K562 treated with DMSO at 1 percent for 12 hours (cell line): ENCODE data around the gene DNASE1L1. TPM values are rescaled to one million over a fixed set of nuclear protein-coding genes. Genes with fewer than 3 reads are reported as not detected.

Experiments
- total RNA-seq: library from RNA; unstranded; fragments of 300-600 nt; gene quantifications from 2 replicates; pipeline ENCODE4 v1.2.3, GENCODE V29; 2022; ENCODE audit not compliant: insufficient read depth

The DNASE1L1 gene, protein sequence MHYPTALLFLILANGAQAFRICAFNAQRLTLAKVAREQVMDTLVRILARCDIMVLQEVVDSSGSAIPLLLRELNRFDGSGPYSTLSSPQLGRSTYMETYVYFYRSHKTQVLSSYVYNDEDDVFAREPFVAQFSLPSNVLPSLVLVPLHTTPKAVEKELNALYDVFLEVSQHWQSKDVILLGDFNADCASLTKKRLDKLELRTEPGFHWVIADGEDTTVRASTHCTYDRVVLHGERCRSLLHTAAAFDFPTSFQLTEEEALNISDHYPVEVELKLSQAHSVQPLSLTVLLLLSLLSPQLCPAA
- total RNA-seq = 17.3 and 23.7 TPM in 2 replicates

DNA sequence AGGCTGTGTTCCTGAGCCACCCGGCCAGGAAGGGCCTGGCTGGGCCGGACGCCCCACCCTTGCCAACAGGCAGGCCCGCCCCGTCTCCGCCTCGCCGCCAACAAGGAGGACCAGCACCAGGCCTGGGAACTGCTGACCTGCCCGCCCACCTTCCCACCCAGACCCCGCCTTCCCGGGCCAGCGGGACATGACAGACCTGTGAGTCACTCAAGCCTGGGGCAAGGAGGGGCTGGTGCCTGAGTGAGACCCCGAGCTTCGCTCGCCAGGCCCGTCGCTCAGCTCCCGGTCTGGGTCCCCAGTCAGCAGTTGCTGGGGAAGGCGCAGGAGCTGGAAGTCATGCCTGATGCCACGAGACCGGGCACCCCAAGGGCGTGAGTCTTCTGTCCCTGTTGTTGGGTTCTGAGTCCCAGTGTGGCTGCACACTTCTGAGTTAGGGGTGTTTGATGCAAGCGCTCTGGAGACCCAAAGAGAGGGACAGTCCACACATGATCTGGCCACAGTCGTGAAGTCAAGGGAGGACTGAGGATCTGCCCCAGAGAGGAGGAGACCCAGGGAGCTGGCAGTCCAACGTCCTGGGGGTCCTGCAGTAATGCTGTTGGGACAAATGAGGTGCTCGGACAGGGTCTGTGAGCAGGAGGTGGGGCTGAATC lies at the start of gene DNASE1L1:
Gene DNASE1L1, minus strand, starts transcription at position 33 of the 650 bp plus-strand sequence. CDS start 3,686 bp downstream, outside the sequence.

GRCh38 chrX:154458116-154458953 lies 49.3 kb upstream of the DNASE1L1 start, which contains the start of gene PLXNA3:
Gene PLXNA3, plus strand, starts transcription at chrX:154458281. Its CDS starts 1,903 bp downstream, at chrX:154460184.

DNA sequence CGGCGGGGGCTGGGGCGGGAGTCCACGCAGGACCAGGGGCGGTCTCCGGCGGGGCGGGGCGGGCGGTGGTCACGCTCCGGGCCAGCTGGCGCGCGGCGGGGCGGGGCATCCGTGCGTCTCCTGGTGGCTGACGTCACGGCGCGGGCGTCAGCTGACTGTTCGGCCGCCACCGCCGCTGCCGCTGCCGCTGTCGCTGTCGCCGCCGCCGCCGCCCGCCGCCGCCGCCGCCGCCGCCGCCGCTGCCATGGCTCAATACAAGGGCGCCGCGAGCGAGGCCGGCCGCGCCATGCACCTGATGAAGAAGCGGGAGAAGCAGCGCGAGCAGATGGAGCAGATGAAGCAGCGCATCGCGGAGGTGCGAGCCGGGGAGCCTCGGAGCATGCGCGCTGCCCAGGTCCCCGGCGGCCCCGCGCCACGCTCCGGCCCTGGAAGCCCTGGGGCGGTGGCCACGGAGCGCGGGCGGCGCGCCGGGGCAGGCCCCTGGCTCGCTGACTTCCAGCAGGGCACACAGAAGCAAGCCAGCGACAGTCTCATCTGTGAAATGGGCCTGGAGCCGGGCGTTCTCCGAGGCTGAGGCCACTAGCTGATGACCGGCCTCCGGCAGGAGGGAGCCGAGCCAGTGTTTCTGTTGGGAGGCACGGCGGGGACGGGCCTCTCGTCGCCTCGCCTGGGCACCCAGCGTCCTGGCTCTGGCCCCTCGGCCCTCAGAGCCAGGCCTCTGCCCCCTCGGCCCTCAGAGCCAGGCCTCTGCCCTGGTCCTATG lies 35.1 kb upstream of the DNASE1L1 start, which contains the start of gene FAM50A:
Gene FAM50A, plus strand, starts transcription at position 150 of the 763 bp plus-strand sequence. Its CDS starts 95 bp downstream, at position 245.

GRCh38 chrX:154436983-154437752 lies 28.1 kb upstream of the DNASE1L1 start, which contains the start of gene GDI1:
Gene GDI1, plus strand, starts transcription at chrX:154437154. Its CDS starts 101 bp downstream, at chrX:154437255.

GRCh38 chrX:154428176-154429171 lies 19.4 kb upstream of the DNASE1L1 start, which contains the start of gene ATP6AP1:
Gene ATP6AP1, plus strand, starts transcription at chrX:154428677. Its CDS starts 16 bp downstream, at chrX:154428693.

GRCh38 chrX:154397888-154398667 lies 11.0 kb downstream of the DNASE1L1 start, which contains the start of gene RPL10:
Gene RPL10, plus strand, starts transcription at chrX:154398377. Its CDS starts 143 bp downstream, at chrX:154398520.

DNA sequence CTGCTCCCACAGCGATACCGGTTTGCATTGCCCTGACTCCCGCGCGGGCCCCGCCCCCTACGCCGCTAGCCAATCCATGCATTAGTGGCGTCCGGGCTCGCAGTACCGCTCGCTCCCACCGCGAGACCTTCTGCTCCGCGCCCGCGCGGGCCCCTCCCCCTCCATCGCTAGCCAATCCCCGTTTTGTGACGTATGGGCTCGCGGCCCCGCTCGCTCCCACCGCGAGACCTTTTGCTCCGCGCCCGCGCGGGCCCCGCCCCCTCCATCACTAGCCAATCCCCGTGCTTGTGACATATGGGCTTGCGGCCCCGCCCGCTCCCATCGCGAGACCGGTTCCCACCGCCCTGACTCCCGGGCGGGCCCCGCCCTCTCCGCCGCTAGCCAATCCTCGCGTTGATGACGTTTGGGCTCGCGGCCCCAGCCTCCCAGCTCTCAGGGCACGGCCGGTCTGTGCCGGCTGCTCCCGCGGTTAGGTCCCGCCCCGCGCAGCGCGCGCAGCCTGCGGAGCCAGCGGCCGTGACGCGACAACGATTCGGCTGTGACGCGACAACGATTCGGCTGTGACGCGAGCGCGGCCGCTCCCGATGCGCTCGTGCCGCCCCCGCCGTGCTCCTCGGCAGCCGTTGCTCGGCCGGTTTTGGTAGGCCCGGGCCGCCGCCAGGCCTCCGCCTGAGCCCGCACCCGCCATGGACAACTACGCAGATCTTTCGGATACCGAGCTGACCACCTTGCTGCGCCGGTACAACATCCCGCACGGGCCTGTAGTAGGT lies 30.1 kb downstream of the DNASE1L1 start, which contains the start of gene EMD:
Gene EMD, plus strand, starts transcription at position 497 of the 770 bp plus-strand sequence. Its CDS starts 190 bp downstream, at position 687.

GRCh38 chrX:154374313-154375155 lies 34.5 kb downstream of the DNASE1L1 start, which contains the start of gene FLNA:
Gene FLNA, minus strand, starts transcription at chrX:154374634. Its CDS starts 3,389 bp downstream, at chrX:154371245.

Other genes with a start within 250 kb of the DNASE1L1 start
- gene OPN1MW, start 226.7 kb downstream of the DNASE1L1 start, total RNA-seq = not detected in 2 replicates
- gene OPN1MW2, start 189.5 kb downstream of the DNASE1L1 start, total RNA-seq = not detected in 2 replicates
- gene OPN1MW3, start 151.7 kb downstream of the DNASE1L1 start, total RNA-seq = not detected in 2 replicates
- not detected in 2 replicates for gene TEX28, start 114.1 kb downstream of the DNASE1L1 start, total RNA-seq
- gene TKTL1, start 113.5 kb downstream of the DNASE1L1 start, total RNA-seq = 2.1 and 2.4 TPM in 2 replicates
- gene FLNA, start 34.6 kb downstream of the DNASE1L1 start, total RNA-seq = 341 and 418 TPM in 2 replicates
- gene EMD, start 30.0 kb downstream of the DNASE1L1 start, total RNA-seq = 91.1 and 109 TPM in 2 replicates
- 13,537 and 14,219 TPM in 2 replicates for gene RPL10, start 10.9 kb downstream of the DNASE1L1 start, total RNA-seq
- gene TAFAZZIN, start 2.3 kb upstream of the DNASE1L1 start, total RNA-seq = 35.8 and 57.5 TPM in 2 replicates
- gene ATP6AP1, start 19.4 kb upstream of the DNASE1L1 start, total RNA-seq = 160 and 217 TPM in 2 replicates
- gene GDI1, start 27.9 kb upstream of the DNASE1L1 start, total RNA-seq = 95.4 and 142 TPM in 2 replicates
- 157 and 192 TPM in 2 replicates for gene FAM50A, start 34.9 kb upstream of the DNASE1L1 start, total RNA-seq
- 4.0 and 16.9 TPM in 2 replicates for gene PLXNA3, start 49.0 kb upstream of the DNASE1L1 start, total RNA-seq
- gene LAGE3, start 70.0 kb upstream of the DNASE1L1 start, total RNA-seq = 161 and 296 TPM in 2 replicates
- 70.2 and 101 TPM in 2 replicates for gene UBL4A, start 77.4 kb upstream of the DNASE1L1 start, total RNA-seq
- gene SLC10A3, start 81.4 kb upstream of the DNASE1L1 start, total RNA-seq = 31.6 and 46.3 TPM in 2 replicates
- 90.5 and 100 TPM in 2 replicates for gene FAM3A, start 107.0 kb upstream of the DNASE1L1 start, total RNA-seq
- 131 and 186 TPM in 2 replicates for gene G6PD, start 137.6 kb upstream of the DNASE1L1 start, total RNA-seq
- 42.2 and 49.6 TPM in 2 replicates for gene IKBKG, start 138.4 kb upstream of the DNASE1L1 start, total RNA-seq
- gene CTAG1A, start 175.9 kb upstream of the DNASE1L1 start, total RNA-seq = not detected in 2 replicates
- gene CTAG1B, start 210.0 kb upstream of the DNASE1L1 start, total RNA-seq = not detected in 2 replicates
- gene CTAG2, start 244.3 kb upstream of the DNASE1L1 start, total RNA-seq = 16.6 and 36.6 TPM in 2 replicates